CD4-positive, alpha-beta T cell (primary cell): Measurements from ENCODE around the gene TEDDM1. TPM values are rescaled to one million over a fixed set of nuclear protein-coding genes. Genes with fewer than 3 reads are reported as not detected.

Source experiments
- ATAC-seq: fragments of 200-7000 bp; cut with Tn5 transposase; one replicate; pipeline ENCODE4 v1.10.0; 2022; ENCODE audit warnings: mild to moderate bottlenecking; ENCODE audit not compliant: poor library complexity
- CTCF ChIA-PET: fragments of 350-600 bp; sonication (Branson Sonifier 250); formaldehyde crosslinking; loops from one replicate; lab custom pipeline; 2021; ENCODE audit warnings: antibody characterized with exemption, inconsistent platforms; lab: Charles Lee
- POLR2A ChIA-PET: fragments of 350-600 bp; sonication (Branson Sonifier 250); formaldehyde crosslinking; loops from one replicate; lab custom pipeline; 2021; ENCODE audit warnings: antibody characterized with exemption, inconsistent platforms; lab: Charles Lee
- DNase-seq, 14 experiments: peaks; one replicate each; pipeline ENCODE4 v3.0.0-alpha.2; 2013 to 2020; ENCODE audit warnings: mixed read lengths in 2 of 14
- H3K27ac ChIP-seq, 2 donors: one replicate each; pipeline versions ENCODE4 v1.5.1 to v1.7.0; 2013; ENCODE audit warnings: low read length in 2 of 2, low read depth in 1 of 2, mild to moderate bottlenecking in 1 of 2
- H3K27me3 ChIP-seq, 2 experiments: 1 replicate in 1 of 2; 2 replicates in 1 of 2; pipeline versions ENCODE4 v1.6.1 to v1.7.0; 2013; ENCODE audit warnings: low read length in 2 of 2, control low read depth in 1 of 2, mild to moderate bottlenecking in 1 of 2, moderate library complexity in 1 of 2; ENCODE audit not compliant: insufficient read depth in 2 of 2, control insufficient read depth in 1 of 2
- H3K36me3 ChIP-seq: one replicate; pipeline ENCODE4 v1.6.1; 2013; ENCODE audit warnings: low read length, control low read depth; ENCODE audit not compliant: insufficient read depth
- H3K4me1 ChIP-seq: one replicate; pipeline ENCODE4 v1.6.1; 2013; ENCODE audit warnings: low read length, control low read depth; ENCODE audit not compliant: insufficient read depth
- H3K4me3 ChIP-seq: one replicate; pipeline ENCODE4 v1.5.1; 2013; ENCODE audit warnings: mild to moderate bottlenecking, low read length, moderate library complexity
- H3K9me3 ChIP-seq, 2 experiments: 1 replicate in 1 of 2; 2 replicates in 1 of 2; pipeline versions ENCODE4 v1.6.1 to v1.7.0; 2013; ENCODE audit warnings: low read length in 2 of 2, mild to moderate bottlenecking in 2 of 2, control low read depth in 1 of 2, moderate library complexity in 1 of 2; ENCODE audit not compliant: control insufficient read depth in 1 of 2, insufficient read depth in 1 of 2
- H3K27ac Mint-ChIP-seq: one replicate; pipeline ENCODE4 v1.8.0; 2020; ENCODE audit warnings: mixed read lengths
- H3K27me3 Mint-ChIP-seq: one replicate; pipeline ENCODE4 v1.8.0; 2021; ENCODE audit warnings: mixed read lengths
- H3K36me3 Mint-ChIP-seq: one replicate; pipeline ENCODE4 v1.8.0; 2021; ENCODE audit warnings: low read depth, mixed read lengths
- H3K4me1 Mint-ChIP-seq: one replicate; pipeline ENCODE4 v1.8.0; 2021; ENCODE audit warnings: low read depth, mixed read lengths
- H3K4me3 Mint-ChIP-seq: one replicate; pipeline ENCODE4 v1.8.0; 2020; ENCODE audit warnings: mild to moderate bottlenecking, mixed read lengths
- H3K9me3 Mint-ChIP-seq: one replicate; pipeline ENCODE4 v1.8.0; 2020; ENCODE audit warnings: mixed read lengths
- CTCF ChIP-seq: fragments of 200-600 bp; IDR thresholded peaks from one replicate; pipeline ENCODE4 v1.8.0; 2022; ENCODE audit warnings: antibody characterized with exemption, mild to moderate bottlenecking
- intact Hi-C, 2 experiments: fragments of 100-400 bp; cut with DNase I in 1 of 2; cut with micrococcal nuclease in 1 of 2; formaldehyde crosslinking; loops; one replicate each; pipeline versions ENCODE4 v1.15.1 to v1.9.0; 2023 to 2025; cut with DNase I, micrococcal nuclease
- total RNA-seq, 174 experiments: library from RNA in 2 of 174; stranded (reverse) in 2 of 174; gene quantifications; one replicate each; pipeline ENCODE4 v1.2.3 and lab custom pipeline; 2021 to 2026

The TEDDM1 gene
- total RNA-seq, 2 experiments from 2014 or later = not detected

- ATAC-seq (no peak), DNase-seq (no peak)
- Histone ChIP-seq H3K4me1 (no peaks in the 10 kb centered on the region), H3K9me3 (no peaks in the 10 kb centered on the region), H3K4me3 (no peak overlapping the region), H3K27ac (no peak overlapping the region), H3K36me3 (no peaks in the 10 kb centered on the region), H3K27me3 (no peaks in the 10 kb centered on the region)
- H3K4me3 Mint-ChIP-seq = no peak overlapping the region
- POLR2A ChIA-PET = no interaction called here
- CTCF ChIA-PET = no interaction called here
- no peaks in the 10 kb centered on the region for H3K36me3 Mint-ChIP-seq
- no peaks in the 10 kb centered on the region for H3K4me1 Mint-ChIP-seq
- no peaks in the 10 kb centered on the region for H3K27me3 Mint-ChIP-seq
- no peaks in the 10 kb centered on the region for H3K9me3 Mint-ChIP-seq
- intact Hi-C loops = no loop called here
- no peak overlapping the region for H3K27ac Mint-ChIP-seq
- TF ChIP-seq CTCF = no peak
These were observed 49.6 kb downstream of the TEDDM1 start for GRCh38 chr1:182350839-182351238.

GRCh38 chr1:182348961-182349747 is 51.3 kb downstream of the TEDDM1 start:
- DNase-seq (no peak), ATAC-seq (no peak)
- no peak for TF ChIP-seq CTCF
- H3K27me3 ChIP-seq = no peaks in the 10 kb centered on the region
- H3K36me3 ChIP-seq = no peaks in the 10 kb centered on the region
- H3K27ac ChIP-seq = no peak overlapping the region
- no peaks in the 10 kb centered on the region for H3K4me1 ChIP-seq
- no peak overlapping the region for H3K4me3 ChIP-seq
- ChIA-PET POLR2A (no interaction called here), CTCF (no interaction called here)
- no peaks in the 10 kb centered on the region for H3K9me3 ChIP-seq
- Mint-ChIP-seq H3K4me3 (no peak overlapping the region), H3K27ac (no peak overlapping the region), H3K9me3 (no peaks in the 10 kb centered on the region), H3K36me3 (no peaks in the 10 kb centered on the region), H3K4me1 (no peaks in the 10 kb centered on the region), H3K27me3 (no peaks in the 10 kb centered on the region)
- intact Hi-C loops = no loop called here

Other genes starting within 250 kb of the TEDDM1 start
- 10 to 100 TPM; 60.4 to 64.0 TPM for gene GLUL, start 8.9 kb downstream of the TEDDM1 start, total RNA-seq
- not detected for gene RGSL1, start 49.5 kb upstream of the TEDDM1 start, total RNA-seq
- 1 to 10 TPM; 3.5 to 3.7 TPM for gene RNASEL, start 188.6 kb upstream of the TEDDM1 start, total RNA-seq
- 10 to 100 TPM; 16.3 to 16.4 TPM for gene RGS16, start 203.7 kb upstream of the TEDDM1 start, total RNA-seq